22Rv1 (cell line): Measurements from ENCODE around the gene GCKR.

Experiments
- CTCF ChIP-seq: fragments of 450-650 bp; IDR thresholded peaks from 2 replicates; pipeline ENCODE4 v1.5.1; 2017; ENCODE audit warnings: mild to moderate bottlenecking
- ZFX ChIP-seq: fragments of 450-650 bp; IDR thresholded peaks from 2 replicates; pipeline ENCODE4 v1.6.1; 2017; ENCODE audit warnings: antibody characterized with exemption, borderline replicate concordance

DNA sequence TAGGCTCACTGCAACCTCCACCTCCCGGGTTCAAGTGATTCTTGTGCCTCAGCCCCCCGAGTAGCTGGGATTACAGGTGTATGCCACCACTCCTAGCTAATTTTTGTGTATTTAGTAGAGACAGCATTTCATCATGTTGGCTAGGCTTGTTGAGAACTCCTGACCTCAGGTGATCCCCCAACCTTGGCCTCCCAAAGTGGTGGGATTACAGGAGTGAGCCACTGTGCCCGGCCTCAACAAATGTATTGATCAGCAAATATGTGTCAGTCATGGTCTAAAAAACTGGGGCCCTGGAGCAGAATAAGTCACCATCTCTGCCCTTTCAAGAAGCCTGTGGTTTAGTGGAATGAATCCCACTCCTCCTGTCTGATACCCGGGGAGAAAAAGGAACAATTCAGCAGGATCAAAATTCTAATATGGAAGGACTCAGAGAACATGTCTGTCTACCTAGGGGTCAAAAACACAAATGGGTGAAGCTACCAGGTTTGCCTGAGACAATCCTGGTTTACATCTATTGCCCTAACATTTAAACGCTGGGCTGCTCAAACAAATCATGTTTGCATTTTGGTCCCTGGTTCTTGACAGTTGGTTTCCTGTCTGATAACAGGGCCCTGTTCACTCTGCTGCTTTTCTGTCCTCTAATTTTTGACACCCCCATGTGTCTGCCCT is 21.6 kb downstream of the GCKR start:
- no peak for TF ChIP-seq CTCF
- TF ChIP-seq ZFX: no peak
